Measurements from ENCODE around the gene PIK3R3.
"Not testable (repeated sequence)": the region's sequence is repeated elsewhere in the genome, so short reads cannot be mapped to it uniquely, and the experiment has no call there.

PIK3R3 gene

DNA sequence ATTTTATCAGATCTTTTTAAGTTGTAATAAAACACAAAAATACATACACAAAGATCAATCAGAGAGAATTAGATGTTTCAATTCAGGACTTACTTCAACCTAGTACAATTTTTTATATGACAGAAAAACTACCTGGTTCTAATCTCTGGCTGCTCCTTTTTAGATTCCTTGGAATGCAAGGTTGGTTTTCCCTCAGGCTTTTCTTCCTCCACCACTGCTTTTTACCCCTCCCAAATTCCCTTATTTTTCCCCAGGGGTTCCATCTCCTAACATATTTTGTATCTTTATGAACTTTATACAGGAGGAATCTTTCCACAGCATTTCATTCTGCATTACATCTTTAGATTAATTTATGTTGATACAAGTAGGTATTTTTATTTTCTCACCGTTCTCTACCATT lies 33.2 kb downstream of the PIK3R3 start:
- DNase-seq: no peak

DNA sequence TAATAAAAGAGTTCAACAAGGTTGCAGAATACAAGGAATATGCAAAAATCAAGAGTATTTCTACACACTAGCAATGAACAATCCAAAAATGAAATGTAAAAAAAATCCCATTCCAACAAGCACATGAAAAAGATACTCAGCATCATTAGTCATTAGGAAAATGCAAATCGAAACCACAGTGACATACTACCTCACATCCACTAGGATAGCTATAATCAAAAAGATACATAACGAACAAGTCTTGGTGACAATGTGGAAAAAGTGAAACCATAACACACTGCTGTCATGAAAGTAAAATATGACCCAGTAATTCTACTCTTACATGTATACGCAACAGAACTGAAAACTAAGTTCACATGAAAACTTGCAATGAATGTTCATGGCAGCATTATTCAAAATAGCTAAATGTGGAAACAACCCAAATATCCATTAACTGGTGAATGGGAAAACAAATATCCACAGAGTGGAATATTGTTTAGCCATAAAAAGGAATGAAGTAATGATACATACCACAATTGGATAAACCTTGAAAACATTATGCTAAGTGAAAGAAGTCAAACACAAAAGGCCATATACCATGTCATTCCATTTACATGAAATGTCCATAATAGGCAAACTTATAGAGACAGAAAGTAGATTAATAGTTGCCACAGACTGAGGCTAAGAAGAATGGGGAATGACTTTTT lies 34.3 kb downstream of the PIK3R3 start:
- no peak for DNase-seq

DNA sequence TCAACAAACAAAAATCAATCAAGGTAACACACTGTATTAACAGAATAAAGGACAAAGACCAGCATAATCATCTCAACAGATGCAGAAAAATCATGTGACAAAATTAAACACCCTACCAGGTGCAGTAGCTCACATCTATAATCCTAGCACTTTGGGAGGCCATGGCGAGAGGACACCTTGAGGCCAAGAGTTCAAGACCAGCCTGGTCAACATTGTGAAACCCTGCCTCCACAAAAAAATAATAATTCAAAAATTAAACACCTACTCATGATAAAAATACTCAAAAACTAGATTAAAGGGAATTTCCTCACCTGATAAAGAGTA lies 35.3 kb downstream of the PIK3R3 start:
- no peak for DNase-seq

DNA sequence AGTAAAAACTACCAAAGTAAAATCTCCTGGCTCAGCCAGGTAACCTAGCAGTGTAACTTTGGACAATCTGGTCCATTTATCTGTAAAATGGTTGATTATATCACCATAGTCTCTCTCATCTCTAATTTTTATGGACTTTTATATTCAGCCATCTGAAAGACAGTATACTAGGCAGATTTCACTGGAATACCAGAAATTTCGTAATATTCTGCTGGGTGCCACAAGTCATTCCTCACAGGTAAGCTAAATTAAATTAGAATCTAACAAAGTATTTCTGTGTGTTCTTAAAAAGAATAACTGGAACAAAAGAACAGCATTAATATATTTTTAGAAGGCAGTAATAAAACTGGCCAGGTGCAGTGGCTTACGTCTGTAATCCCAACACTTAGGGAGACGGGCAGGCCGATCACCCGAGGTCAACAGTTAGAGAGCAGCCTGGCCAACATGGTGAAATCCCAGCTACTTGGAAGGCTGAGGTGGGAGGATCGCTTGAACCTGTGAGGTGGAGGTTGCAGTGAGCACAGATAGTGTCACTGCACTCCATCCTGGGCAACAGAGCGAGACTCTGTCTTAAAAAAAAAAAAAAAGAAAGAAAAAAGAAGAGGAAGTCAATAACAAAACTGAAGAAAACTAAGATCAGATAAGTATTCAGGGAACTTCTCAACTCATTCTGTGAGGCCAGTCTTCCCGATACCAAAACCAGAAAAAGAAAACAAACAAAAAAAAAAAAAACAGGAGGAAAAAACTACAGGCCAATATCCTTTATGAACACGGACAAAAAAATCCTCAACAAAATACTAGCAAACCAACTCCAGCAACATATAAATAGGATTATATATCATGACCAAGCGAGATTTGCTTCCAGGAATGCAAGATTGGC lies 35.9 kb downstream of the PIK3R3 start:
- DNase-seq: no peak

DNA sequence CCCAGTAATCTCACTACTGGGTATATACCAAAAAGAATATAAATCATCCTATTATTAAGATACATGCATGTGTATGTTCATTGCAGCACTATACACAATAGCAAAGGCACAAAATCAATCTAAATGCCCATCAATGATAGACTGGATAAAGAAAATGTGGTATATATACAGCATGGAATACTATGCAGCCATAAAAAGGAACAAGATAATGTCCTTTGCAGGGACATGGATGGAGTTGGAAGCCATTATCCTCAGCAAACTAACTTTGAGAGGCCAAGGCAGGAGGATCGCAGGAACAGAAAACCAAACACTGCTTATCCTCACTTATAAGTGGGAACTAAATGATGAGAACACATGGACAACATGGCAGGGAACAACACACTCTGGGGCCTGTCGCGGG lies 37.3 kb downstream of the PIK3R3 start:
- DNase-seq: not testable (repeated sequence)

DNA sequence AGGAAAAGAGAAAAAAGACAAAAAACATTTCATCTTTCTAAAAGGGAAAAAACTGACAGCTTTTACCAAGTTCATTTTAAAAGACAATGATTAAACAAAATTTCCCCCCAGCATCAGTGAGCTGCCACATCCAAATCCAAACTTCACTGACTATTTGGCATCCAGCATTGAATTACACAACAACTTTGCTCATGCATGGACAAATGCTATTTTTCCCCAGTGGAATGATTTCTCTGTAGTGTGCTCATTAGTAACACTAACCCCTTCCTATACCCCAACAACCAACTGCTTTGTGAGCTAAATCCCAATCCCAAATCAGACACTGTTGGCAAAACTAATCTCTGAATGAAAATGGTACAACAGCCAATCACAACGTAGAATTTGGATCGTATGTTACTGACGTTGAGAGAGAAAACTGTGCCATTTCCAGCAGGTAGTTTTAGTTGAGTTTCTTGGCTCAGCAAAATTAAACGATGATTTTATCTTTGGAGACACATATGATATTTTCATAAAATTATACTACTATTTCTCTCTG lies 37.9 kb downstream of the PIK3R3 start:
- no peak for DNase-seq

DNA sequence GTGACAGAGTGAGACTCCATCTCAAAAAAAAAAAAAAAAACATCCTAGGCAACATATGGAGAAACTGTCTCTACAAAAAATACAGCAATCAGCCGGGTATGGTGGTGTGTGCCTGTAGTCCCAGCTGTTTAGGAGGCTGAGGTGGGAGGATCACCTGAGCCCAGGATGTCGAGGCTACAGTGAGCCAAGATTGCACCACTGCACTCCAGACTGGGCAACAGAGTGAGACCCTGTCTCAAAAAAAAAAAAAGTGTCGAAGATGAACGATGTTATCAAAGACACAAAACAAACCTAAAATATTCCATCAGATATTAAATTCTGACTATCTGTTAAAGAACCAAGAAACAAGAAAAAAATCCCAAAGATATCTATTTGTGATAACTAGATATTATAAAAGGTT lies 38.6 kb downstream of the PIK3R3 start:
- not testable (repeated sequence) for DNase-seq

DNA sequence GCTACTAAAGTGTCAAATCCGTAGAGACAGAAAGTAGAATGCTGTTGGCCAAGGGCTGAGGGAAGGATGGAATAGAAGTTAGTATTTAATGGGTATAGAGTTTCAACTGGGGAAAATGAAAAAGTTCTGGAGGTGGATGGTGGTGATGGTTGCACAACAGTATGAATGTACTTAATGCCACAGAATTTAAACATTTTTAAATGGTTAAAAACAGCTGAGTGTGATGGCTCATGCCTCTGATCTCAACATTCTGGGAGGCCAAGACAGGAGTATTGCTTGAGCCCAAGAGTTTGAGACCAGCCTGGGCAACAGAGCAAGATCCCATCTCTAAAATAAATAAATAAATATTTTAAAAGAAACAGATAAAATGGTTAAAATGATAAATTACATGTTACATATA lies 44.5 kb downstream of the PIK3R3 start:
- DNase-seq: no peak

DNA sequence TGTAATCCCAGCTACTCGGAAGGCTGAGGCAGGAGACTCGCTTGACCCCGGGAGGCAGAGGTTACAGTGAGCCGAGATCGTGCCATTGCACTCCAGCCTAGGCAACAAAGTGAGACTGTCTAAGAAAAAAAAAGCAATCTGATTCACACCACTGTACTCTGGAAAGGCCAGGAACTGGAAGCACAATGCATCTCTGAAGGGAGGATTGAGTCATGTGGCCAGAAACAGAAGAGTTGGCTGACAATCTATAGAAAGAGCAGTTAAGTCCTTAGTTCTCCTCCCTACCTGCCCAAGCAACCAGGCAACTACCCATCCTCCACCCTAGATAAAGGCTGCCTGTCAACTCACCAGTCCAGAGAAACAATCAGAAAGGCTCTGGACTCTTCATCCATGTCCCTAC lies 45.9 kb downstream of the PIK3R3 start:
- DNase-seq: no peak

DNA sequence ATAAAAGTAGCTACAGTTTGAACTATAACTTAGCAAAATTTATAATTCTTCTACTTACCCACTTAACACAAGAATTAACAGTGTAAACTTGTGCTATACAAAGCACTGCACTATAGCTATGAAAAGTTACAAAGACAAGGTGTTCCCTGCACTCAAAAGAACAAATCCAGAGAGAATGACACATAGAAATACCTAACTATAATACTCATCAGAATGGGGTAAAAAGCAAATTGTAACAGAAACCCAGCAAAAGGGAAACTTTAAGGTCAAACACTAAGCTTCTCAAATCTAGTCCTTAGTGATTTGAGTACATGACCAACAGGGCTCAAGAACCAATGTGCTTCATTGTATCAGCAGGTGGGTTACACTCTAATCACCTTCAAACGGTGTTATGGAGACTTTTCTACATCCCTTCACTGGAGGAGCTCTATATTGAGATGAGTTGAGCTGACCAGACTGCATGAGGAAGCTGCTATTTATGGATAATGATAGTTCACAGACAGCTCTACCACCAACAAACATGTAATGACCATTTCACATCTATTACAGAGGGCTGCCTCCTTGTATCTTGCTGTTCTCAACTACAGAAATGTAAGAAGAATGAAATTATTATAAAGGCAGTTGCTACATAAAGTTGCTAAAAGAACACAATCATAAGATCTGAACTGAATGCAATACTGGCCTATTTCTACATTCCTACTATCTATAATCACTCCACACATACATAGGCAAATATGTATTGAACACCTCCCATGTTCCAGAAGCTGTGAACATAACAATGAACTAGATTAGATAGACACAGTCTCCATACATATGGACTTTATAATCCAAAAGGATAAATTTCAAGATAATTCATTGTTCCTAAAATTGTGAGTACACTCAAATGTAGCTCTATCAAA lies 47.6 kb downstream of the PIK3R3 start:
- DNase-seq: no peak

DNA sequence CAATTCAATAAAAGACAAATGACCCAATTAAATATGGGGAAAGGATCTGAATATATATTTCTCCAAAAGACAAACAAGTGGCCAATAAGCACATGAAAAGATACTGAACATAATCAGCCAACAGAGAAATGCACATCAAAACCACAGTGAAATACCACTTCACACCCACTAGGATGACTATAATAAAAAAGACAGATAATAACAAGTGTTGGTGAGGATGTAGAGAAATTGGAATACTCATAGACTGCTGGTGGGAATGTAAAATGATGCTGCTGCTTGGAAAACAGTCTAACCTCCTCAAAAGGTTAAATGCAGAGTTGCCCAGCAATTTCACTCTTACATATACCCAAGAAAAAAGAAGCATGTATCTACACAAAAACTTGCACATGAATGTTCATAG lies 48.9 kb downstream of the PIK3R3 start:
- DNase-seq: no peak

DNA sequence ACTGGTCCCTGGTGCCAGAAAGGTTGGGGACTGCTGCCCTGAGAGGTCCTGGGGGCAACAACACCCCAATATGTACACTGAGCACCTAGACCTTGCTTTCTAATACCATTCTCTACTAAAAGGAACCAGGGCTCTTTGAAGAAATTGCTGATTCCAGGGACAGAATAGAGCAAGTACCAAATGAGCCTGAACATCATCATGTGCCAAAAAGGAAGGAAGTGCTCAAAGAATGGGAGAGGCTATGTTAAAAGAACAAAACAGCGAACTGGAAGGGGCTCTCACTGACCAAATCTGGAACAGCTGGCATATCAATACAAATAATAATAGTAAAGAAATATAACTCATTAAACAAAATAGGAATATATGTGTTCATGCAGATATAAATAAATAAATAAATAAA lies 50.8 kb downstream of the PIK3R3 start:
- no peak for DNase-seq

DNA sequence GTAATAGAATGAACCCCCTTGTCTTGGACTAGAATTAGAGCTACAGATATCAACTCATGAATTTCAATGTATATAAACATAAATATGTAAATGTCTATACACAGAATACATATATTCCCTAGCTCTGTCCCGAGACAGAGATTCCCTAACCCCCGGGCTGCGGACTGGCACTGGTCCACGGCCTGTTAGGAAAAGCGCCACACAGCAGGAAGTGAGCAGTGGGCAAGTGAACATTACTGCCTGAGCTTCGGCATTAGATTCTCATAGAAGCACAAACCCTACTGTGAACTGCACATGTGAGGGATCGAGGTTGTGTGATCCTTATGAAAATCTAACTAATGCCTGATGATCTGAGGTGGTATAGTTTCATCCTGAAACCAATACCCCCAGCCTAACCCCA lies 51.2 kb downstream of the PIK3R3 start:
- no peak for DNase-seq

DNA sequence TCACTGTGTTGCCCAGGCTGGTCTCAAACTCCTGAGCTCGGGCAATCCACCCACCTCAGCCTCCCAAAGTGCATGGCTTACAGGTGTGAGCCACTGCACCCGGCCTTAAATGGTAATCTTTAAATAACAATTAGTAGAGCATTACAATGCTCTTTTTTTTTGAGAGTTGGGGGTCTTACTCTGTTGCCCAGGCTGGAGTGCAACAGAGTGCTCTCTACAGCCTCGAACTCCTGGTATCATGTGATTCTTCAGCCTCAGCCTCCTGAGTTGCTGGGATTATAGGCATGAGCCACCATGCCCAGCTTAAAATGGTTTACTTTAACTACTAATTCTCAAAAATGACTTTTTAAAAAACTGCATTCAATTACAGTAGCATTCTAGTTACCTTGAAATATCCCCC lies 52.2 kb downstream of the PIK3R3 start:
- no peak for DNase-seq

DNA sequence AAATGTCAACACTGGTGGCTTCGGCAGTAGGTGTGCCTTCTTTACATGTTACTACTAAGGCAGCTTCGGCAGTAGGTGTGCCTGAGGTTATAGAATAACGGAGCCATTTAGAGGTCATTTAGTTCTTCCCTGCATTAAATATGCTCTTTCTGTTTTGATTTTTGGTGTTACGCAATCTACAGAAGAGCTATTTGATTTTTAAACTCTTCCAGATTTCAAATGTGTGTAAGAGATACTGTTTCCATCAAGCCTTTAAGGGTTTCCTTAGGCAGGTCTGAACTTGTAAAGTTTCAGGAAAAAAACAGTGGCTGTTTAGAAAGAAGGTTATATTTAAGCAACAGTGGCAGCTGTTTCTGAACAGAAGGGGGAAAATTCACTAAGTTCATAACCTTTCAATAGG lies 54.8 kb downstream of the PIK3R3 start:
- DNase-seq: no peak

DNA sequence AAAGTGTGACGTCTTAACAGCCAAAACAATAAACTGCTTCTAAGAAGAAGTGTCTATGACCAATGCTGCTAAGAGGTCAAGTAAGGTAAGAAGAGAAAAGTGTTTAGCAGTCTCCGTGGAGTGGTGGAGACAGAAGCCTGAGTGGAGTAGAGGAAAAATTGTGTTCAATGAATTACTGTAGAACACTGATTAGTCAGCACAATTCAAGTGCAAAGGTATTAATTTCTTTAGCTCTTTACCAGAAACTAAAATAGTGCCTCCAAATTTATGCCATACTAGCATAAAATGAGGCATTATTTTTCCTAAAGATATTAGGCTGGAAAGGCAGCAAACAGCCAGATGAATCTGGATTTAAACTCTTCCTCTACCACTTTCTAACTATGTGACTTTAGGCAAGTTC lies 56.1 kb downstream of the PIK3R3 start:
- no peak for DNase-seq

DNA sequence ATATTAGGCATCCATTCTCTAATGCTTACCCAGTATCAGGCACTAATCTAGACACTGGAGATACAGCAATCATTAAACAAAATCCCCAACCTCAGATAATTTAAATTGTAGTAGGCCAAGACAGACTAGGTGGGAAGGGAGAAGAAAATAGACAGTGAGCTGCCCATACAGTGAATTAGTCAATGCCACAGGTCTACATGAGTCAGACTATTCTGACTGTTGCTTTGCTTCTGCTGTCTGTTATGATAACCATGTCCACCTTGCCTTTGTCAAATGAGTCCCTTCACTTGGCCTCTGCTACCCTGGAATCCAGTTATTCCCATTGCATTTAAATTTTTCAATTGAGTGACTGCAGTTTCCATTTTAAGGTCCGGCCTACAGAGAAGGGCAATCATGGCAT lies 59.5 kb downstream of the PIK3R3 start:
- DNase-seq: no peak

DNA sequence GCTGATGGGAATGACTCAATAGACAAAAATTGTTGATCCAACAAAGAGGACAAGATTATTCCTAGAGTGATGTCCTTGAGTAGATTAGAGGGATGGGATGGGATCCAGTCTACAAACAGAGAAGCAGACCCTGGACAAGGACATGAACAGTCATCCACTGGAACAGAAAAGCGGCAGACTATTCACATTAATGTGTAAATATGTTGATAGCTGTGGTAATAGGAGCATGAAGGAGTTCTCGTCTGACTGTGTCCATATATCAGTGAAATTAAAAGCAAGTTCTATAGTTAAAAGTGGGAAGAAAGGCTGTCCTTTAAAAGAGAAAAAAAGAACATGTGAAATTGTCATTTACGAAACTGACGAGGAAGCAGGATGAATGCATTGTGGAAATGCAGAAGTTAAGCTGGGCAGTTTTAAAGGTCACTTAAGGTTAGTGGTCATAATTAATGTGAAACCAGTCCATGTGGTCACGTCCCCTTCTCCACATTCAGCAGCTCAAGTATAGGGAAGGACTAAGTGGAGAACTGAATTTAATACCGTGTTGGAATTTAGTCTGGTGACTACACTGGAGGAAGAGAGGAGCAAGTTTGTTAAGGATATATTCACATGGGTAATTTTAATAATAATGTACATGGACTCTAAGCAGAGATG lies 62.1 kb downstream of the PIK3R3 start:
- no peak for DNase-seq

DNA sequence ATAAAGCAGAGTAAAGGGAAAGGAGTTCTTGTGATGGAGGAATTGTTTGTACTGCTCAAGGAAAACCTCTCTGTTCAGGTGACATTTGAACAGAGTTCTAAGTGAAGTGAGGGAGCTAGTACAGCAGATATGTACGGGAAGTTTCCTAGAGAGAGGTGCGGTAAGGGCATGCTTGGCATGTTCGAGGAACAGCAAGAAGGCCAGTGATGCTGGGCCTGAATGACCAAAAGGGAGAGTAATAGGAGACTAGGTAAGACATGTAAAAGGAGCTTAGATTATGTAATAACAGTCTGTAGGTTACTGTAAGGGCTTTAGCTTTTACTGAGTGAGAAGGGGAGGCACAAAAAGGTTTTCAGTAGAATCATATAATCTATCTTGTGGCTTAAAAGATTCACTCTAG lies 63.9 kb downstream of the PIK3R3 start:
- DNase-seq: no peak

DNA sequence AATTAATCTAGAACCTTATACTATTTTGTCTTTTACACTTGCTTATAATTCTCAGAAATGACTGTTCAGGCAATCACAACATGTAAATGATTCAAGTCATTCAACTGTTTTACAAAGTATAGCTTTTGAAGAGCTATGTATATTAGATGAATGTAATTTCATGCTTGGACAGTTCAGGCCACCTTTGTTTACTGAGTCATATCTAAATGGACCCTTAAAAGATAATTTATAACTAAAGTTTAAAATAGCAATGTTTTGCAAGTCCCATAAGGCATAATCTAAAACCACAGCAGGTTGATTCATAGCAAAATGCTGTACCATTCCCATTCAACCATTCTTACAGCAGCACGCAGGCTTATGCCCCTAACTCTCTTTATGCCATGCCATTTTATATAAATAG lies 64.8 kb downstream of the PIK3R3 start:
- no peak for DNase-seq

DNA sequence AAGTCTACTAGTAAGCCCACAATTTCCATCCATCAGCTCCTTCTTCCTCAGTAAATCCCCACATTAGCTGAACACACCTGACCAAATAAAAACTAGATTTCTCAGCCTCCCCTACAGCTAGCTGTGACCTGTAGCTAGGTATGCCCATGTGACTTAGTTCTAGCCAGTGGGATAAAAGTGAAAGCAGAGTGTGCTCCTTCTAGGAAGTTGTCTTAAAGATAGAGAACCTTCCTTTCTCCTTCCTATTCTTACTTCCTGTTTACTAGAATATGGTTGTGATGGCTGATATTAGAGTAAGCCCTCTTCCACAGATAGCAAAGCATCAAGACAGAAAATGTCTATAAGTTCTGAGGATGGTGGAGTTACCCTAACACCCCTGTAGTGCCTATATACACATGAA lies 67.0 kb downstream of the PIK3R3 start:
- no peak for DNase-seq

DNA sequence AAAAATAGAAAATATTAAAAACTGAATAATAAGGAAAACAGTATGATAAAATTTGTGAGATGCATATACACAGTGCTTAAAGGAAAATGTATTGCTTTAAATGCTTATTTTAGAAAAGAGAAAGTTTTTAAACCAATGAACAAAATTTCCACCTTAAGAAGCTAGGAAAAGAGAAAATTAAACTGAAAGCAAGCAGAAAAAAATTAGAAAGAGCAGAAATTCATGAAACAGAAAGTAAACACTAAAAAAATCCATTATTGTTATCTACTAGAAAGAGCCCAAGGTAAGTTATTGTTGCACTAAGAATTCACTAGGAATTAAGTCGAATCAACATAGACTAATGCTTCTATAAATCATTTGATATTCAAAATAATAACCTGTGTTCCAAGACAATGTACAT lies 67.7 kb downstream of the PIK3R3 start:
- DNase-seq: no peak

All from right forelimb (tissue), 1 donor.